ENCODE data around the gene CAMK2B. TPM values are rescaled to one million over a fixed set of nuclear protein-coding genes. Genes with fewer than 3 reads are reported as not detected.
A peak's percentile ranks its signal among the peaks of the same experiment; 100 is the strongest.

Gene CAMK2B
- total and polyA plus RNA-seq, 2 experiments from 2014 or later = 0.37 to 1.7 TPM

DNA sequence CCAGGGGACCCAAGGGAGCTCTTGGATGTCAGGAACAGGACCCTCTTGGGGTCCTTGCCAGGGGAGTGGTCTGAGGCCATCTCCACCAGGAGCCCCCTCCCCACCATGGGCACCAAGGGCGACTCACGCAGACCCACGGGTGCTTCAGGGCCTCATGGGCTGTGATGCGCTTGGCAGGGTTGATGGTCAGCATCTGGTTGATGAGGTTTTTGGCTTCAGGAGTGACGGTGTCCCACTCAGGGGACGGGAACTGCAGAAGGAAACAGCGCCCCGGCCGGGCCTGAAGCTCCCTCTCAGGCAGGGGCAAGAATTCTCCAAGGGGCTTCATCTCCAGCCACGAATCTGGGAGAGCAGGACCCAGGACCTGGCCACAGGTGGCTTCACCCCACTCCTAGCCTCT lies 83.3 kb downstream of the CAMK2B start:
- H3K4me1 ChIP-seq (ENCODE audit: insufficient read depth) = no peaks in the 10 kb centered on the region
- H4K20me1 ChIP-seq (ENCODE audit: insufficient read depth, poor library complexity, severe bottlenecking) = no peaks in the 10 kb centered on the region
- H3K4me3 ChIP-seq = no peak overlapping the region
- no peaks in the 10 kb centered on the region for H3K36me3 ChIP-seq (replicated peaks; ENCODE audit: insufficient read depth, low read depth)
- no peaks in the 10 kb centered on the region for H3K9me3 ChIP-seq (ENCODE audit: low read depth)
- no peak for DNase-seq (ENCODE audit: low spot score)
- H3K4me2 ChIP-seq = no peak overlapping the region
- no peak overlapping the region for H3K27ac ChIP-seq
- no peaks in the 10 kb centered on the region for H3K79me2 ChIP-seq
- no peak overlapping the region for H2AFZ ChIP-seq
- TF ChIP-seq, protein P1, sequence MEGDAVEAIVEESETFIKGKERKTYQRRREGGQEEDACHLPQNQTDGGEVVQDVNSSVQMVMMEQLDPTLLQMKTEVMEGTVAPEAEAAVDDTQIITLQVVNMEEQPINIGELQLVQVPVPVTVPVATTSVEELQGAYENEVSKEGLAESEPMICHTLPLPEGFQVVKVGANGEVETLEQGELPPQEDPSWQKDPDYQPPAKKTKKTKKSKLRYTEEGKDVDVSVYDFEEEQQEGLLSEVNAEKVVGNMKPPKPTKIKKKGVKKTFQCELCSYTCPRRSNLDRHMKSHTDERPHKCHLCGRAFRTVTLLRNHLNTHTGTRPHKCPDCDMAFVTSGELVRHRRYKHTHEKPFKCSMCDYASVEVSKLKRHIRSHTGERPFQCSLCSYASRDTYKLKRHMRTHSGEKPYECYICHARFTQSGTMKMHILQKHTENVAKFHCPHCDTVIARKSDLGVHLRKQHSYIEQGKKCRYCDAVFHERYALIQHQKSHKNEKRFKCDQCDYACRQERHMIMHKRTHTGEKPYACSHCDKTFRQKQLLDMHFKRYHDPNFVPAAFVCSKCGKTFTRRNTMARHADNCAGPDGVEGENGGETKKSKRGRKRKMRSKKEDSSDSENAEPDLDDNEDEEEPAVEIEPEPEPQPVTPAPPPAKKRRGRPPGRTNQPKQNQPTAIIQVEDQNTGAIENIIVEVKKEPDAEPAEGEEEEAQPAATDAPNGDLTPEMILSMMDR (IDR thresholded peaks at IDR 0.05; ENCODE audit: poor library complexity) = no peak
- TF ChIP-seq EZH2 (IDR thresholded peaks at IDR 0.05; ENCODE audit: borderline replicate concordance) = no peak
- no peak for TF ChIP-seq EZH2phosphoT487 (IDR thresholded peaks at IDR 0.05; ENCODE audit: low read depth, severe bottlenecking, unreplicated experiment)
- no peaks in the 10 kb centered on the region for H3K27me3 ChIP-seq
- WGBS (ENCODE audit: low lambda C conversion rate, missing lambda C conversion rate) = 88% methylated on average over 10 of the region's 10 CpGs
- no peaks in the 10 kb centered on the region for H3K9me2 ChIP-seq (replicated peaks; ENCODE audit: insufficient read depth)

- peak overlapping the region; percentile 67 for H3K4me2 ChIP-seq
These were observed 84.3 kb downstream of the CAMK2B start for GRCh38 chr7:44240983-44241510.

GRCh38 chr7:44240376-44240775 lies 85.0 kb downstream of the CAMK2B start:
- WGBS (ENCODE audit: low lambda C conversion rate, missing lambda C conversion rate) = 81% methylated on average over 12 of the region's 16 CpGs
- Histone ChIP-seq H3K4me1 (ENCODE audit: insufficient read depth) (no peaks in the 10 kb centered on the region), H3K79me2 (no peaks in the 10 kb centered on the region), H3K27me3 (no peaks in the 10 kb centered on the region), H3K4me2 (no peak overlapping the region), H3K27ac (no peak overlapping the region), H4K20me1 (ENCODE audit: insufficient read depth, poor library complexity, severe bottlenecking) (no peaks in the 10 kb centered on the region), H2AFZ (no peak overlapping the region), H3K36me3 (replicated peaks; ENCODE audit: insufficient read depth, low read depth) (no peaks in the 10 kb centered on the region), H3K9me2 (replicated peaks; ENCODE audit: insufficient read depth) (no peaks in the 10 kb centered on the region), H3K9me3 (ENCODE audit: low read depth) (no peaks in the 10 kb centered on the region), H3K4me3 (no peak overlapping the region)
- no peak for TF ChIP-seq EZH2phosphoT487 (IDR thresholded peaks at IDR 0.05; ENCODE audit: low read depth, severe bottlenecking, unreplicated experiment)
- TF ChIP-seq, protein P1 (IDR thresholded peaks at IDR 0.05; ENCODE audit: poor library complexity) = no peak
- no peak for TF ChIP-seq EZH2 (IDR thresholded peaks at IDR 0.05; ENCODE audit: borderline replicate concordance)
- DNase-seq (ENCODE audit: low spot score) = no peak

More at GRCh38 chr7:44240983-44241510, 84.3 kb downstream of the CAMK2B start:
- H3K27ac ChIP-seq = no peak overlapping the region
- no peaks in the 10 kb centered on the region for H3K9me2 ChIP-seq (replicated peaks; ENCODE audit: insufficient read depth)
- H3K27me3 ChIP-seq = no peaks in the 10 kb centered on the region
- H3K9me3 ChIP-seq (ENCODE audit: low read depth) = no peaks in the 10 kb centered on the region
- H2AFZ ChIP-seq = peak overlapping the region; percentile 86
- no peaks in the 10 kb centered on the region for H3K79me2 ChIP-seq
- H3K36me3 ChIP-seq (replicated peaks; ENCODE audit: insufficient read depth, low read depth) = no peaks in the 10 kb centered on the region
- TF ChIP-seq, protein P1 (IDR thresholded peaks at IDR 0.05; ENCODE audit: poor library complexity) = peak; percentile 83
- TF ChIP-seq EZH2phosphoT487 (IDR thresholded peaks at IDR 0.05; ENCODE audit: low read depth, severe bottlenecking, unreplicated experiment) = no peak
- WGBS (ENCODE audit: low lambda C conversion rate, missing lambda C conversion rate) = 46% methylated on average over 9 of the region's 10 CpGs
- no peak overlapping the region for H3K4me3 ChIP-seq
- DNase-seq (ENCODE audit: low spot score) = peak; percentile 90
- no peaks in the 10 kb centered on the region for H3K4me1 ChIP-seq (ENCODE audit: insufficient read depth)
- no peaks in the 10 kb centered on the region for H4K20me1 ChIP-seq (ENCODE audit: insufficient read depth, poor library complexity, severe bottlenecking)

All from hepatocyte (in vitro differentiated cells).